SK-MEL-5 (cell line): ENCODE data around the gene C6orf89. TPM values are rescaled to one million over a fixed set of nuclear protein-coding genes. Genes with fewer than 3 reads are reported as not detected.

Experiments used
- DNase-seq: peaks from one replicate; pipeline ENCODE4 v3.0.0-alpha.2; 2016; ENCODE audit warnings: low read depth, low spot score
- in situ Hi-C: cut with HindIII; loops from 2 replicates; pipeline ENCODE4 v1.10.0; 2016; ENCODE audit warnings: low sequenced_read_pairs, high pct_unique_total_duplicates, low pct_unique_long_range_greater_than_20kb
- total RNA-seq: library from RNA; depleted of rRNA; stranded (reverse); fragments of >200 nt; shearing (Covaris generic); gene quantifications from 2 replicates; pipeline ENCODE4 v1.2.3, GENCODE V29; 2014

C6orf89 gene
- total RNA-seq, 1 experiment from 2014 or later, result 47.0 TPM

DNA sequence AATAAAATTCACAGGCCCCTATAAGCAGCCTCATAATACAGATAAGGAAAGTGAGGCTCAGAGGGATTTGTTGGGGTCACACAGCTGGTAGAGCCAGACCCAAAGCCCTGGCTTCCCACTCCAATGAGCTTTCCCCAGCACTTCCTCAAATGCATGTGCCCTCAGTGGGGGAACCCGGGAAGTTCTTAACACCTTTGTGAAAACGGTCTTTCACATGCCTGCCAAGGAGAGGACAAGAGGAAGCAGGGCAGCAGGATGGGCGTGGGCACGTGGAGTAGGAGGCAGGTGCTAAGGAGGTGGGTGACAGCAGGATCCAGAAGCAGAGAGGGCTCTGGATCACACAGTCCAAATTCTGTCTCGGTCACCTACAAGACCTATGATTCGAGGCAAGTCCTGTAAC, 69.4 kb downstream of the C6orf89 start:
- DNase-seq, result no peak
- in situ Hi-C loops, result no loop called here

DNA sequence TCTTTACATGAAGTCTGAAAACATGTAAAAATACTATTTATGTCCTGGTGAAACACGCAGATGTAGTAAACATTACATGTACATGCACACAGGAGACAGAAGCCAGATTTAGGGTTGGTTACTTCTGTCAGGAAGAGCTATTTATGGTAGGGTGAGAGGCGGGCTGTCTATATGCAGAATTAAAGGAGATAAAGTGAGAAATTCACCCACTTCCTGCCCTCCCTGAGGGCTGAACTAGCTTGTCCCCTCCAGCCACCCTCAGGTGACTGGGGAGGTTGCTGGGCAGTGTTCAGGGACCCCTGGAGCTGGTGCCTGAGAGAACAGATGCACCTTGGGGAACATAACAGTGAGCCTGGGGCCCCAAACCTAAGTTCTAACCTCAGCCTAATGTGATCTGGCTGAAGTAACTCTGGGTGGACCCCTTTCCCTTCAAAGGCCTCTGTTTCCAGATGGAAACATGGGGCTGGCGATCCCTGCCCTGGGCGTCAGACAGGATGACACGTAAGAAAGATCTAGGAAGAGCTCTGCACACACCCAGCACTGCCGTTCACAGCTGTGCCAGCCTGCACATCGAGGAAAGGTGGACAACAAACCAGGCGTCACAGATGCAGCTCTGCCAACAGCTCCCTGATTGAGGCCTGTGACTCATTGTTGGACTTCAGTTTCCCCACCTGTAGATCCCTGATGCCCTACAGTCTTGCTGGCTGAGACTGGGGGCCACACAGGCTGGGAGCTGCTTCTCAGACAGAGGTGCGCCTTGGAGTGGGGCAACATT, 70.1 kb downstream of the C6orf89 start:
- in situ Hi-C loops, result no loop called here
- no peak for DNase-seq

DNA sequence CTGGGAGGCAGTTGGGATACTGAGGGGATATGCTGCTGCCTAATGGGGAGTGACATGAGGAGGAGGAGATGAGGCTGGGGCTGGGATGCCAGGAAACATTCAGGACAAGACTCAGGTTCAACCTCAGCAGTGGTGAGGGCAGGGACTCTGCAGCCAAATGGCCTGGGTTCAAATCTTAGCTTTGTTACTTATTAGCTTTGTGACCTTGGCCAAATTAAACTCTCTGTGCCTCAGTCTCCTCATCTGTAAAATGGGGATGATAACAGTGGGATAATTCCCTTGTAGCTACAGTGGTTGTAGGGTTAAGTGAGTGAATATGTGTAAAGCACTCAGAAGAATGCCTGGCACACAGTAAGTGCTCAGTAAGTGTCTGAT, 70.7 kb downstream of the C6orf89 start:
- in situ Hi-C loops, result no loop called here
- DNase-seq, result no peak

DNA sequence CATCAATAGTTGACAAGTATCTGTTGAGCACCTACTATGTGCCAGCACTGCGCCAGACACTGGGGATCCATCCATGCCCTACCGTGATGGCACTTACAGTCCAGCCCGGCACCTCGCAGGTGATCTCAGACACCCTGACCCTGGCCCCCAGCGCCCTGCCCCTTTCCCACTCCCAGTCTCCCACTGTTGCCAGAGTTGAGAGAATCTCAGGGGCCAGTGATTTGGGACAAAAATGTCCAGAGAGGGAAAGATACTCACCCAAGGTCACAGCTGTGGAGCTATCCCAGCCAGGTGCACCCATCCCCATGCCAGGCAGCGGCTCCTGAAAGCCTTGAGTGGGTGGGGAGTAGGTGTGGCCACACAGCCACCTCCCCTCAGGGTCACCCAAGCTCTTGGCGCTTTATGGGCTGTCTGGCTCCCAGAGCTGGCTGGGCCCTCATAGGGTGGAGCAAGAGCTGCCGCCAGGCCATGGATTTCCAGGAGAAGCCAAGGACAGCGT, 72.1 kb downstream of the C6orf89 start:
- no peak for DNase-seq
- in situ Hi-C loops, result no loop called here

DNA sequence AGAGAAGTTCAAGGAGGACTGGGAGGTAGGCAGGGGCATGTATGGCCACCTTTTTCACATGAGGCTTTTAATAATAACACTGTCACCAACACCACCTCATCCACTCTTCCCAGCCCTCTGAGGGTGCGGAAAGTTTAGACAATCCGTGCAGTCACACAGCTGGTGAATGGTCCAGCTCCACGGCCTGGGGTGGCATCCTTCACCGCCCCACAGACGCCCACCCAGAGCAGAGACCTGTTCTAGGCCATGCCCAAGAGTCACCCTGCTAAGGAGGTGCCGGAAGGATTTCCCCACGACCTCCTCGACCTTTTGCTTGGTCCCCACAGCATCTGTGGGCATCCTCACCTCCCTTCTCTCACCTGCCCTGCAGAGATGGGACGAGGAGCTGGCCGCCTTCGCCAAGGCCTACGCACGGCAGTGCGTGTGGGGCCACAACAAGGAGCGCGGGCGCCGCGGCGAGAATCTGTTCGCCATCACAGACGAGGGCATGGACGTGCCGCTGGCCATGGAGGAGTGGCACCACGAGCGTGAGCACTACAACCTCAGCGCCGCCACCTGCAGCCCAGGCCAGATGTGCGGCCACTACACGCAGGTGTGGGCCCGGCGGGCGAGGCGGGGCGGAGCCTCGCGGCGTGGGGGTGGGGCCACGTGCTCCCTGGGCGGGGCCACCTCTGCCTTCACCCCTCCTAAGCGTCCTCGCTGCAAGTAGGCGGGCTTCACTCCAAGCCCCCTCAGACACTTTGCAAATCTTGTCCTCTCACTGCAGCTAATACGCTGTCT, 73.2 kb downstream of the C6orf89 start:
- no peak for DNase-seq
- in situ Hi-C loops, result no loop called here

DNA sequence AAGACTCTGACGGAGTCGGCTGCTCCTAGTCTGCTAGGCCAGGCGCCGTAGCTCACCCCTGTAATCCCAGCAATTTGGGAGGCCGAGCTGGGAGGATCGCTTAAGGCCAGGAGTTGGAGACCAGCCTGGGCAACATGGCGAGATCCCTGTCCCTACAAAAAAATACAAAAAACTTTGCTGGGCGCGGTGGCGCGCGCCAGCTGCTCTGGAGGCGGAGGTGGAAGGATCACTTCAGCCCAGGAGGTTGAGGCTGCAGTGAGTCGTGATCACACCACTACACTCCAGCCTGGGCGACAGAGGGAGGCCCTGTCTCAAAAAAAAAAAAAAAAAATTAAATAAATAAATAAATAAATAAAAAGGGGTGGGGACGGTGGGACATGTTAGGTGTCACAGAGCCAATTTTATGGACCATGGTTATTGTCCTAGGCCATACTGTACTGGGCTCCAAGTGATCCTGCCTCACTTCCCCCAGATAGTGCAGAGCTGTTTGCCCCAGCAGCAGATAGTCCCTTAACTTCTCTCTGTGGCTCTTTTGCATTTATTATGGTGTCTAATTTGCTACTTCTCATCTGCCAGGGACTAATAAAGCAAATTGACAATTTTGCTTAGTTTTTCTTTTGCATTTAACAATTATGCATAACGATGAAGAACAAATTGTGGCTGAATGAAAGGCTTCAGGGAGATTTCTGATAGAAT, 74.0 kb downstream of the C6orf89 start:
- no peak for DNase-seq
- in situ Hi-C loops, result no loop called here

DNA sequence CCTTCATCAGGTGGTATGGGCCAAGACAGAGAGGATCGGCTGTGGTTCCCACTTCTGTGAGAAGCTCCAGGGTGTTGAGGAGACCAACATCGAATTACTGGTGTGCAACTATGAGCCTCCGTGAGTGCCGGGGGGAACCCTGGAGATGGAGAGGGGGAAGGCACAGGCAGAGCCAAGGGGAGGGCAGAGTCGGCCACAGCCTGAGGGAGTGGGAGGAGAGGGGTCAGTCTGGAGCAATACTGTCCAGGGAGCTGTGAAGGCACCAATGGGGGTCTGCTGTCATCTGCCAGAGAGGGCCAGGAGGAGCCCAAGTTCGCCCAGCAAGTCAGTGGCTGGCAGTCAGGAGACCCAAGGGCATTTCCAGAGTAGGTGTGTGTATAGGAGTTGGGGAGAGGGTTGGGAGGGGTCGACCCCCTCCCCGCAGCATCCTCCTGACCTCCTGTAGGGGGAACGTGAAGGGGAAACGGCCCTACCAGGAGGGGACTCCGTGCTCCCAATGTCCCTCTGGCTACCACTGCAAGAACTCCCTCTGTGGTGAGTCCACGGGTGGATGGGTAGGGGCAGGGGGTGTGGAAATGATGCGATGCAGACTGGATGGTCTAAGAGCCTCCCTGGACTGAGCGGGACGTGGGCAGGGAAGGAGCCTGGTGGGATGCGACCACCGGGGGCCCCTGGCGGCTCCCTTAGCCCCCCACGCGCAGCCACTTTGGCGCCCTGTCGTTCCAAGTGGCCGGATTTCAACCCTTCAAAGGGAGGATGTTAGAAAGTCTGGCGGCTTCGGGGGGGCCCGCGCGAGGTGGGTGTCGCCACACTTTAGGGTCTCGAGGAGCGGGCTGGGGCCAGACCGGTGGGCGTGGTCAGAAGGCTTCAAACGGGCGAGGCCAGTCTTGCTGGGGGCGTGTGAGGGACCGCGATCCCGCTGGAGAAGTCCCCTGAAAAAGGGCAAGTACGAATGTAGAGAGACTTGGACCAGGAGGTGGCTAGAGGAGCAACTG, 76.0 kb downstream of the C6orf89 start:
- in situ Hi-C loops, result no loop called here
- DNase-seq, result no peak

DNA sequence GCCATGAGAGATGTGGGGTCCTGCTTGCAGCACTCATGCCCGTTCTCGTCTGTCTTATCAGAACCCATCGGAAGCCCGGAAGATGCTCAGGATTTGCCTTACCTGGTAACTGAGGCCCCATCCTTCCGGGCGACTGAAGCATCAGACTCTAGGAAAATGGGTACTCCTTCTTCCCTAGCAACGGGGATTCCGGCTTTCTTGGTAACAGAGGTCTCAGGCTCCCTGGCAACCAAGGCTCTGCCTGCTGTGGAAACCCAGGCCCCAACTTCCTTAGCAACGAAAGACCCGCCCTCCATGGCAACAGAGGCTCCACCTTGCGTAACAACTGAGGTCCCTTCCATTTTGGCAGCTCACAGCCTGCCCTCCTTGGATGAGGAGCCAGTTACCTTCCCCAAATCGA, 77.1 kb downstream of the C6orf89 start:
- in situ Hi-C loops, result no loop called here
- DNase-seq, result peak; percentile 39

DNA sequence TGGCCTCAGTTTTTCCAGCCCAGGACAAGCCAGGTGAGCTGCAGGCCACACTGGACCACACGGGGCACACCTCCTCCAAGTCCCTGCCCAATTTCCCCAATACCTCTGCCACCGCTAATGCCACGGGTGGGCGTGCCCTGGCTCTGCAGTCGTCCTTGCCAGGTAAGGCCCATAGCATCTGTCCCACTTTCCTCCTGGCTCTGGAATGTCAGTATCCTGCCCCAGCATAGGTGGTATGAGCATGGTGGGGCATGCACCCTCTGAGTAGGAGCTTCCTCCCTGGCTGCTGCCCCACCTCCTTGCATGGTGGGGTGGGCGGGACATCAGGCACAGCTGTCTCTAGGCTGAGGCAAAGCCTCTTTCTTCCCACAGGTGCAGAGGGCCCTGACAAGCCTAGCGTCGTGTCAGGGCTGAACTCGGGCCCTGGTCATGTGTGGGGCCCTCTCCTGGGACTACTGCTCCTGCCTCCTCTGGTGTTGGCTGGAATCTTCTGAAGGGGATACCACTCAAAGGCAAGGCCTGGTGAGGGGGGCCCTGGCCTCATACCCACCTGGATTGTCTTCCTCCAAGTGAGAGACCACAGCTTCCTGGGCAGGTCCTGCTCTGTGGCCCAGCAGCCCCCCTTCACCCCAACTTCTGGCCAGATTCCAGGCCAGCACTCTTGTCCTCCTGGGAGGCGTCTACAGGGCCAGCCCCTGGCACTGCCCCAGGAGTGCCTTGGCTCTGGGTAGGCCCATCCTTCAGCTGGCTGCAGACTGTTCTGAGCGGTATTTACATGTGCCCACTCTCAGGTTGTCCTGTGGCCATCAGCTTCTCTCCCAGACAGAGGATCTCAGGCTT, 77.9 kb downstream of the C6orf89 start:
- DNase-seq, result no peak
- in situ Hi-C loops, result no loop called here

DNA sequence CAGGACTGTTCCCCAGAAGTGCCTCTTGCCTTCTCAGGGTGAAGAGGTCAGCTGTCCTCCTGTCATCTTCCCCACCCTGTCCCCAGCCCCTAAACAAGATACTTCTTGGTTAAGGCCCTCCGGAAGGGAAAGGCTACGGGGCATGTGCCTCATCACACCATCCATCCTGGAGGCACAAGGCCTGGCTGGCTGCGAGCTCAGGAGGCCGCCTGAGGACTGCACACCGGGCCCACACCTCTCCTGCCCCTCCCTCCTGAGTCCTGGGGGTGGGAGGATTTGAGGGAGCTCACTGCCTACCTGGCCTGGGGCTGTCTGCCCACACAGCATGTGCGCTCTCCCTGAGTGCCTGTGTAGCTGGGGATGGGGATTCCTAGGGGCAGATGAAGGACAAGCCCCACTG, 78.6 kb downstream of the C6orf89 start:
- in situ Hi-C loops, result no loop called here
- DNase-seq, result no peak

DNA sequence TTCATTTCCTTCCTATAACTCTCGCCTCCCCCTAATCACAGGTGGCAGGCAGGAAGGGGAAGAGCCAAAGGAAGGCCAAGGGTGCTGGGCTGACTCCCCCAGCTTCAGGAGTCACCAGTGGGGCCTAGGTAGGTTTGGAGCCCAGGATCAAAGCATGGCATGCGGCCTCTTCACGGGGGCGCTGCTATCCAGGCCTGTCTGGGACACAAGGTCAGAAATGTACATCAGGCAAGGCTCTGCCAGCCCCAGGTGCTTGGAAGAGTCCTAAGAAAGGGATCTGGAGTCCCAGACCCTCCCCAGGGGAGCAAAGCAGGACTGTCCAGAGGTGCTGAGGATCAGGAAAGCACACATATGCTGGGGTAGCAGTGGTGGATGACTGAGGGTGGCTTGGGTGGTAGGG, 79.2 kb downstream of the C6orf89 start:
- DNase-seq, result no peak
- in situ Hi-C loops, result no loop called here

DNA sequence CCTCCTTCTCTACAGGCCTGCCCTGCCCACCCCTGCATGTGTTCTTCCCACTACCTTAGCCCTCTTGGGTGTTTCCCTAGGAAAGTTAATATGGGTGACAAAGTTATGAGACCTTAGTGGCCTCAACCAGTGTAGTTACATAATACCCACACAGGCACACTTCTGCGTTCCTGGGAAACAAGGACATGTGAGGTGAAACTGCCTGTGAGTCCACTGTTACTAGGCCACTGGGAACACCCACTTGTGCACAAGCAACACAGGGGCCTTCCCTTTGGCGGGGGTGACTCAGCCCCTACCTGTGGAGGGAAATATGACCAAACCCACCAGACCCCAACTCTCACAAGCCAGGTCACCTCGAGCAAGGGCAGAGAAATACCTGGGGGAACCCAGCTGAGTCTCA, 81.5 kb downstream of the C6orf89 start:
- in situ Hi-C loops, result no loop called here
- no peak for DNase-seq

DNA sequence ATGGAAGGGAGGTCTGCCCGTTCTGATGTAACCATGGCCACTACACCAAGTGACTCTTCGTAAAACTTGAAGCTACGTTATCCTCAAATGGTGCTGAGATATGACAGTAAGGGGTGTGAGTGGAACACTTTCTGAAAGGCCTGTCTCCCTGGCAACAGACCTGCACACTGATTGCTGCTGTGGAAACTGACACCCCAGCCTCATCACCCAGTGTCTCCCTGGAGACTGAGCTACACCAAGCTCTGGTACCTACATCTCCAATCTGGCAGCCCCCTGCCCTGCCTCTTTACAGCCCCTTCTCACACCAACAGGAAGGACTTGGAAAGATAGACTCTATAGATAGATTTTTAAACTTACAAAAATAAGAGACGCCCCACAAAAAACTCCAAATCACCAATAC, 82.0 kb downstream of the C6orf89 start:
- no peak for DNase-seq
- in situ Hi-C loops, result no loop called here

DNA sequence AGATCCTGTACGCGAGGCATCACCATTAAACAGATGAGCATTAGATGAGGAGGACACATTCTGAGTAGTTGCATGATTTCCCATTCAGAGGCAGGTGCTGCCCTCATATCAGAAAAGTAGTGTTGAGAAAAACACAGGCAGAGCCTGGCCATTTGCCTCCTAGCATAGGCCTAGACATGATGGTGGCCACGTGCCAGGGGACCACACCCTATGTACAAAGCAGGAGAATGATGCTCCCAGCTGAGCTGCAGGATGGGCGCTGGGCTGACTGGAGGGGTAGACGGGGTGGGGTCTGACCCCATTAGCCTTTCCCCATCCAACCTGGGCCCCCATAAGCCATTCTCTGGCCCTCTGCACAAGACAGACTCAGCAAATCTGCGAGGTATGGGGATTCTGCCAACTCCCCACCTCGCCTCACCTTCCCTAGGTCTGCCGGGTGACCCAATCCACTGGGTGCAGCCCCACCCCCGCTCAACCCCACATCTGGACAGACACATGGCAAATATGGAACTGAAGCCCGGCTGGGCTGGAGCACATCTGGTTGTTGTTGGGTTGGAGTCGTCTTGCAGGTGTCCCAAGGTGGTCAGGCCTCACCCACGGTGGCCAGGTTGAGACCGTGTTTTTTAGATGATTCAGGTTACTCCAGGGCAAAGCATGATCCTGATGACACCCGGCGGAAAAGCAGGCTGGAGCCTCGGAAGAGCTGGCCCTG, 82.7 kb downstream of the C6orf89 start:
- in situ Hi-C loops, result no loop called here
- no peak for DNase-seq

DNA sequence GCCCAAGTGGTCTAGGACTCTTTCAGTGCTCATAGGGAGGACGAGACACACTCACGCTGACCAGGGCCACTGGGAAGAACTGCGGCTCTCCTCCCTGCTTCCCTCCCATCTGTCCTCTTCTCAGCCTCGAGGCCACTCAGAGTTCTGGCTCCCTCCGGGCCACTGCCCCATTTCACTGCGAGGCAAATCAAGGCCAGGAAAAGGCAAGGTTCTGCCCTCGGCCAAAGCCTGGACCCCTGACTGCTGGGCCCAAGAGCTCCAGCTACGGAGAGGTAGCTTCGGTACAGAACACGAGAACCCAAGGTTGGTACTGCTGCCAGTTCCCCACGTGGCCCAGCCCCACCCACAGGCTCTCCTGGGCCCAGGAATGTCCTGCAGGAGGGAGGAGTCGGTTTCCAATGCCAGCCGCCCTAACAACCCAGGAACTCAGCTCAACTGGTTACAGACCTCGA, 83.5 kb downstream of the C6orf89 start:
- DNase-seq, result no peak
- in situ Hi-C loops, result no loop called here
